Mucosa of rectum (tissue), 2 donors: ENCODE results near the gene ASH1L.

Source experiments
- H3K27ac ChIP-seq, 2 donors: one replicate each; pipeline ENCODE4 v1.7.0; 2013; ENCODE audit warnings: inconsistent platforms in 2 of 2, low read depth in 2 of 2, low read length in 2 of 2
- H3K27me3 ChIP-seq, 2 donors: one replicate each; pipeline ENCODE4 v1.7.0; 2013; ENCODE audit warnings: low read length in 2 of 2; ENCODE audit not compliant: control insufficient read depth in 2 of 2, insufficient read depth in 2 of 2
- H3K36me3 ChIP-seq, 2 donors: one replicate each; pipeline ENCODE4 v1.7.0; 2013; ENCODE audit warnings: low read length in 2 of 2; ENCODE audit not compliant: control insufficient read depth in 2 of 2, insufficient read depth in 2 of 2
- H3K4me1 ChIP-seq, 2 donors: one replicate each; pipeline ENCODE4 v1.7.0; 2013; ENCODE audit warnings: low read length in 2 of 2, mild to moderate bottlenecking in 1 of 2; ENCODE audit not compliant: control insufficient read depth in 2 of 2, insufficient read depth in 2 of 2
- H3K4me3 ChIP-seq, 2 donors: one replicate each; pipeline ENCODE4 v1.7.0; 2013; ENCODE audit warnings: low read length in 2 of 2
- H3K9ac ChIP-seq, 2 donors: one replicate each; pipeline ENCODE4 v1.7.0; 2013; ENCODE audit warnings: low read length in 2 of 2, low read depth in 1 of 2, mild to moderate bottlenecking in 1 of 2
- H3K9me3 ChIP-seq, 2 donors: one replicate each; pipeline ENCODE4 v1.7.0; 2013; ENCODE audit warnings: low read length in 2 of 2; ENCODE audit not compliant: control insufficient read depth in 2 of 2
- donor health status: healthy.
- donor health status: Normal muscosa, but diverticular disease.

The ASH1L gene

DNA sequence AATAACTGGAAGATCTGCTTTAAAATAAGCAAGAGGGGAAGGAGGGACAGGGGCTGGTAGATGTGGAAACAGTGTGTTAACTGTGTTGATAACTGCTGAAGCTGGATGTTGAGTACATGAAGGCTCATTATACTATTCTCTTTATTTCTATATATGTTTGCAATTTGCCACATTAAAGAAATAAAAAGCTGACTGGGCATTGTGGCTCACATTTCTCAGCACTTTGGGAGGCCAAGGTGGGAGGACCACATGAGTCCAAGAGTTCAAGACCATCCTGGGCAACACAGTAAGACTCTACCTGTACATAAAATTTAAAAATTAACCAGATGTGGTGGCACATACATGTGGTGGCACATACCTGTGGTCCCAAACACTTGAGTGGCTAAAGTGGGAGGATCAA is 6.7 kb downstream of the ASH1L start:
- Histone ChIP-seq H3K27ac (no peak overlapping the region), H3K9me3 (no peaks in the 10 kb centered on the region), H3K27me3 (no peaks in the 10 kb centered on the region), H3K9ac (no peak overlapping the region), H3K4me3 (no peak overlapping the region), H3K4me1 (peaks cover 2 to 6% of the 10 kb centered on the region in 2 donors), H3K36me3 (peaks cover 0 to 3% of the 10 kb centered on the region in 2 donors)

DNA sequence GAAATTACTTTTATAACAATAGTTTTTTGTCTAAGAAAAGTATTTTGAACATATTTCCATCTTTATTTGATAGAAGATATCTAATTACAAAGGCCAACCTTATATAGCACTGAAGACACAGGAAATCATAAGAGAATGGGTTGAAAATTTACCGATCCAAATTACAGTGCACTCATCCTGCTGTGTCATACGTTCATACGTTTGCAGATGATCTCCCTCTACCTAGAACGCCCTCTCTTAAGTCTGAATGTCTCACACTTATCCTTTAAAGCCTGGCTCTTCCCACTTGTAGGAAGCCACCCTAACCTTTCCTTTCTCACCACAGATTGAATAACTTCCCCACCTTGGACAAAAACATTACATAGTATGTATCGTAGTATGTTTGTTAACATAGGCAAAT is 9.3 kb downstream of the ASH1L start:
- H3K27me3 ChIP-seq, result no peaks in the 10 kb centered on the region
- H3K27ac ChIP-seq, result no peak overlapping the region
- no peak overlapping the region for H3K4me3 ChIP-seq
- no peaks in the 10 kb centered on the region for H3K4me1 ChIP-seq
- peaks cover 0 to 3% of the 10 kb centered on the region in 2 donors for H3K36me3 ChIP-seq
- no peaks in the 10 kb centered on the region for H3K9me3 ChIP-seq
- H3K9ac ChIP-seq, result no peak overlapping the region

DNA sequence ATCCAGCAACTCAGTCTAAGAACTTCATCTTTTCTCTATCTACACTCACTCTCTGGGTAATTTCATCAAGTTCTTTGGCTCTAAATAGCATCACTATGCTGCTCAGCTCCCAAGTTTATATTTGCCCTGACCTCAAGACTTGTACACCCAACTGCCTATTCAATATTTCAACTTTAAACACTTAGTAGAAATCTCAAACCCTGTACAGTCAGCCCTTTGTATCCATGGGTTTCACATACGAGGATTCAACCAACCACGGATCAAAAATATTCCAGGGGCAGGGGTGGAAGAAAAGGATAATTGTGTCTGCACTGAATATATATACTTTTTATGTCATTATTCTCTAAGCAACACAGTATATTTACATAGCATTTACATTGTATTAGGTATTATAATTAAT is 13.9 kb downstream of the ASH1L start:
- no peaks in the 10 kb centered on the region for H3K4me1 ChIP-seq
- H3K9ac ChIP-seq, result no peak overlapping the region

DNA sequence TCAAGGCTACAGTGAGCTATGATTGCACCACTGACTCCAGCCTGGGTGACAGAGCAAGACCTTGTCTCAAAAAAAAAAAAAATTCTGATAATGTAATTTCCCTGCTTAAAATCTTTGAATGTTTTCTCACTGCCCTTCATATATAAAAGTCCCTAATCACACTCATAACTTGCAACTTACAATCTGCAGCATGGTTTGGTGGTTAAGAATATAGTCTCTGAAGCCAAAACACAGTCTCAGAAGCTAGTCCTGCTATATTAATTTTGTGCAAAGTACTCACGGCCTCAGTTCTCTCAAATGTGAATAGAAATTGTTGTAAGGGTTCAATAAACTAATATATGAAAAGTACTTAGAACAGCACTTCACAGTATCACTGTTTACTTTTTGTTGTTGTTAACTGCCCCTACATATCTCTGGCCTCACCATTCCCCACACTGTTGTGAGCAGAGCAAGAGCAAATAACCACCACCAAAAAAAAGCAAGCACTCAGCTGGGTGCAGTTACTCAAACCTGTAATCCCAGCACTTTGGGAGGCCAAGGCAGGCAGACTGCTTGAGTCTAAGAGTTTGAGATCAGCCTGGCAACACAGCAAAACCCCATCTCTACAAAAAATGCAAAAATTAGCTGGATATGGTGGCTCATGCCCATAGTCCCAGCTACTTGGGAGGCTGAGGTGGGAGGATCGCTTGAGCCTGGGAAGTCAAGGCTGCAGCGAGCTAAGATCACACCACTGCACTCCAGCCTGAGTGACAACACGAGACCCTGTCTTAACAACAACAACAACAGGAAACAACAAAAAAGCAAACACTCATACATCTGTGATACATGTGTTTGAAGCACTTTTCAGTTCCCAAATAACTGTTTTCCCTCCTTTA is 22.4 kb downstream of the ASH1L start:
- Histone ChIP-seq H3K9ac (no peak overlapping the region), H3K4me3 (no peak overlapping the region), H3K27me3 (no peaks in the 10 kb centered on the region), H3K27ac (no peak overlapping the region), H3K4me1 (peaks cover 0 to 5% of the 10 kb centered on the region in 2 donors), H3K36me3 (no peaks in the 10 kb centered on the region), H3K9me3 (no peaks in the 10 kb centered on the region)

More for the DNA sequence above, 13.9 kb downstream of the ASH1L start:
- no peaks in the 10 kb centered on the region for H3K9me3 ChIP-seq
- no peak overlapping the region for H3K27ac ChIP-seq
- H3K36me3 ChIP-seq, result no peaks in the 10 kb centered on the region
- H3K4me3 ChIP-seq, result no peak overlapping the region
- H3K27me3 ChIP-seq, result no peaks in the 10 kb centered on the region

- Histone ChIP-seq H3K9ac (no peak overlapping the region), H3K36me3 (no peaks in the 10 kb centered on the region), H3K27me3 (no peaks in the 10 kb centered on the region), H3K4me3 (no peak overlapping the region), H3K27ac (no peak overlapping the region), H3K9me3 (no peaks in the 10 kb centered on the region), H3K4me1 (peaks cover 0 to 5% of the 10 kb centered on the region in 2 donors)
These were observed 25.4 kb downstream of the ASH1L start for GRCh38 chr1:155537193-155537592.

GRCh38 chr1:155531624-155532023 is 31.0 kb downstream of the ASH1L start:
- no peak overlapping the region for H3K4me3 ChIP-seq
- H3K4me1 ChIP-seq, result peaks cover 0 to 5% of the 10 kb centered on the region in 2 donors

DNA sequence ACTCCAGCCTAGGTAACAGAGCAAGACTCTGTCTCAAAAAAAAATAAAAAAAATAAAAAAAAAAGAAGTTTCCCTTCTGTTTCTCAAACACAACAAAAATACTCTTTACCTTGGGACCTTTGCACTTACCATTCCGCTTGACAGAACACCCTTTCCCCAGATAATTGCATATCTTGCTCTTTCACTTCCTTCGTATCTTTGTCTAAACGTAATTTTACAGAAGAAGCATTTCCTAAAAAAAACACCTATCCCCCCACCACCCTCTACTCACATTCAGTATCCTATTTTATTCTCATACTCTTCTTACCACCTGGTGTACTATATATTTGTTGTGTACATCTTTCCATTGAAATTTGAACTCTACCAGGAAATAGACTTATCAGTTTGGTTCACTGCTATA is 32.7 kb downstream of the ASH1L start:
- Histone ChIP-seq H3K4me3 (no peak overlapping the region), H3K27ac (no peak overlapping the region), H3K4me1 (no peaks in the 10 kb centered on the region), H3K36me3 (no peaks in the 10 kb centered on the region), H3K27me3 (no peaks in the 10 kb centered on the region), H3K9ac (no peak overlapping the region), H3K9me3 (no peaks in the 10 kb centered on the region)

More at GRCh38 chr1:155531624-155532023, 31.0 kb downstream of the ASH1L start:
- H3K9me3 ChIP-seq, result no peaks in the 10 kb centered on the region
- H3K9ac ChIP-seq, result no peak overlapping the region
- H3K36me3 ChIP-seq, result no peaks in the 10 kb centered on the region
- no peak overlapping the region for H3K27ac ChIP-seq
- H3K27me3 ChIP-seq, result no peaks in the 10 kb centered on the region

GRCh38 chr1:155529109-155529508 is 33.5 kb downstream of the ASH1L start:
- Histone ChIP-seq H3K9me3 (no peaks in the 10 kb centered on the region), H3K27ac (no peak overlapping the region), H3K4me3 (peak overlapping the region in 1 of 2 donors; percentile 1), H3K4me1 (no peaks in the 10 kb centered on the region), H3K27me3 (no peaks in the 10 kb centered on the region), H3K9ac (no peak overlapping the region), H3K36me3 (no peaks in the 10 kb centered on the region)

DNA sequence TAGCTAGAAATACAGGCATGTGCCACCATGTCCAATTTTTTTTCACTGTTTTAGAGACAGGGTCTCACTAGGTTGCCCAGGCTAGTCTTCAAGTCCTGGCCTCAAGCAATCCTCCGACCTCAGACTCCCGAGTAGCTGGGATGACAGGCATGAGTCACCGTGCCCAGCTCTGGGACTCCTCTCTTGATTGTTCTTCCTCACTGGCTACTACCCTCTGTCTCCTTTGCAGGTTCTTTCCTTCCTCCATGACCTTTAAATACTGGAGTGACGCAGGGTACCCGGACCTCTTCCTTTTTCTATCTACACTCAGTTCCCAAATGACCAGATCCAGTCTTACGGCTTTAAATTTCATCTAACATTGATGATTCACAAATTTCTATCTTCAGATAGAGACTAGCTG is 34.9 kb downstream of the ASH1L start:
- Histone ChIP-seq H3K4me1 (no peaks in the 10 kb centered on the region), H3K4me3 (no peak overlapping the region), H3K27me3 (no peaks in the 10 kb centered on the region), H3K36me3 (no peaks in the 10 kb centered on the region), H3K27ac (no peak overlapping the region), H3K9ac (no peak overlapping the region), H3K9me3 (no peaks in the 10 kb centered on the region)

- Histone ChIP-seq H3K4me3 (no peak overlapping the region), H3K27ac (no peak overlapping the region), H3K36me3 (peaks cover 0 to under 1% of the 10 kb centered on the region in 2 donors), H3K27me3 (no peaks in the 10 kb centered on the region), H3K9ac (no peak overlapping the region), H3K4me1 (no peaks in the 10 kb centered on the region), H3K9me3 (no peaks in the 10 kb centered on the region)
These were observed 36.2 kb downstream of the ASH1L start for GRCh38 chr1:155526356-155526755.
